ENCODE measurements around the gene RBBP6.
A peak's percentile ranks its signal among the peaks of the same experiment; 100 is the strongest.
"Not testable (repeated sequence)": the region's sequence is repeated elsewhere in the genome, so short reads cannot be mapped to it uniquely, and the experiment has no call there.

RBBP6 gene

GRCh38 chr16:24539295-24539849 lies at the start of gene RBBP6:
Gene RBBP6, plus strand, starts transcription at chr16:24539566. Its CDS starts 1,061 bp downstream, at chr16:24540627.
- peak; percentile 93 for DNase-seq

GRCh38 chr16:24490866-24491265 lies 48.5 kb upstream of the RBBP6 start:
- no peak for DNase-seq

- DNase-seq, result no peak
These were observed 47.6 kb upstream of the RBBP6 start for GRCh38 chr16:24491731-24492130.

- no peak for DNase-seq
These were observed 45.5 kb upstream of the RBBP6 start for GRCh38 chr16:24493821-24494220.

- not testable (repeated sequence) for DNase-seq
These were observed 44.2 kb upstream of the RBBP6 start for GRCh38 chr16:24495207-24495606.

- DNase-seq, result no peak
These were observed 41.9 kb upstream of the RBBP6 start for GRCh38 chr16:24497440-24497839.

GRCh38 chr16:24499193-24499814 lies 40.1 kb upstream of the RBBP6 start:
- no peak for DNase-seq

- peak; percentile 65 for DNase-seq
These were observed 34.7 kb upstream of the RBBP6 start for GRCh38 chr16:24504472-24505345.

GRCh38 chr16:24505959-24506358 lies 33.4 kb upstream of the RBBP6 start:
- no peak for DNase-seq

GRCh38 chr16:24507959-24508480 lies 31.3 kb upstream of the RBBP6 start:
- DNase-seq, result no peak

GRCh38 chr16:24508614-24509013 lies 30.8 kb upstream of the RBBP6 start:
- DNase-seq, result no peak

GRCh38 chr16:24509536-24509935 lies 29.8 kb upstream of the RBBP6 start:
- no peak for DNase-seq

- DNase-seq, result no peak
These were observed 28.2 kb upstream of the RBBP6 start for GRCh38 chr16:24511174-24511573.

GRCh38 chr16:24511792-24512191 lies 27.6 kb upstream of the RBBP6 start:
- DNase-seq, result no peak

GRCh38 chr16:24514096-24514495 lies 25.3 kb upstream of the RBBP6 start:
- no peak for DNase-seq

GRCh38 chr16:24515186-24515585 lies 24.2 kb upstream of the RBBP6 start:
- DNase-seq, result no peak

- peak; percentile 82 for DNase-seq
These were observed 22.3 kb upstream of the RBBP6 start for GRCh38 chr16:24516900-24517669.

- no peak for DNase-seq
These were observed 20.9 kb upstream of the RBBP6 start for GRCh38 chr16:24518498-24518897.

- no peak for DNase-seq
These were observed 18.4 kb upstream of the RBBP6 start for GRCh38 chr16:24520983-24521382.

GRCh38 chr16:24522751-24523150 lies 16.6 kb upstream of the RBBP6 start:
- no peak for DNase-seq

- no peak for DNase-seq
These were observed 15.8 kb upstream of the RBBP6 start for GRCh38 chr16:24523569-24523968.

- DNase-seq, result no peak
These were observed 14.3 kb upstream of the RBBP6 start for GRCh38 chr16:24524855-24525677.

Data from stimulated activated CD4-positive, alpha-beta T cell treated with anti-CD3 and anti-CD28 coated beads, Interleukin-4, amount 100 ng/mL, for 24 hours (primary cell).